Tibial nerve (tissue), 4 donors: Measurements from ENCODE around the gene PKN2.
A peak's percentile ranks its signal among the peaks of the same experiment; 100 is the strongest.

ENCODE experiments used
- CTCF ChIP-seq, 5 experiments: fragments of 200-600 bp in 3 of 5; fragments of 450-650 bp in 2 of 5; sonication (generic) in 3 of 5; IDR thresholded peaks; one replicate each; pipeline ENCODE4 v1.5.1; 2016 to 2019; ENCODE audit warnings: antibody characterized with exemption in 5 of 5, mild to moderate bottlenecking in 3 of 5, moderate library complexity in 2 of 5
- EP300 ChIP-seq, 2 donors: sonication (generic); formaldehyde crosslinking; IDR thresholded peaks; one replicate each; pipeline ENCODE4 v1.6.1; 2017; ENCODE audit warnings: antibody characterized with exemption in 2 of 2, mild to moderate bottlenecking in 1 of 2
- POLR2A ChIP-seq, 2 donors: fragments of 450-650 bp; IDR thresholded peaks; one replicate each; pipeline ENCODE4 v1.6.1; 2017; ENCODE audit warnings: antibody characterized with exemption in 2 of 2, mild to moderate bottlenecking in 2 of 2, moderate library complexity in 2 of 2

GRCh38 chr1:88683541-88684481, at the start of gene PKN2:
- TF ChIP-seq CTCF (IDR thresholded peaks at IDR 0.05) = peak; percentile 20 to 80 (median 38)
- TF ChIP-seq EP300 (IDR thresholded peaks at IDR 0.05) = peak; percentile 56 to 99
- peak; percentile 62 to 83 for TF ChIP-seq POLR2A (IDR thresholded peaks at IDR 0.05)
